ENCODE results near the gene PPP2R3C.

DNA sequence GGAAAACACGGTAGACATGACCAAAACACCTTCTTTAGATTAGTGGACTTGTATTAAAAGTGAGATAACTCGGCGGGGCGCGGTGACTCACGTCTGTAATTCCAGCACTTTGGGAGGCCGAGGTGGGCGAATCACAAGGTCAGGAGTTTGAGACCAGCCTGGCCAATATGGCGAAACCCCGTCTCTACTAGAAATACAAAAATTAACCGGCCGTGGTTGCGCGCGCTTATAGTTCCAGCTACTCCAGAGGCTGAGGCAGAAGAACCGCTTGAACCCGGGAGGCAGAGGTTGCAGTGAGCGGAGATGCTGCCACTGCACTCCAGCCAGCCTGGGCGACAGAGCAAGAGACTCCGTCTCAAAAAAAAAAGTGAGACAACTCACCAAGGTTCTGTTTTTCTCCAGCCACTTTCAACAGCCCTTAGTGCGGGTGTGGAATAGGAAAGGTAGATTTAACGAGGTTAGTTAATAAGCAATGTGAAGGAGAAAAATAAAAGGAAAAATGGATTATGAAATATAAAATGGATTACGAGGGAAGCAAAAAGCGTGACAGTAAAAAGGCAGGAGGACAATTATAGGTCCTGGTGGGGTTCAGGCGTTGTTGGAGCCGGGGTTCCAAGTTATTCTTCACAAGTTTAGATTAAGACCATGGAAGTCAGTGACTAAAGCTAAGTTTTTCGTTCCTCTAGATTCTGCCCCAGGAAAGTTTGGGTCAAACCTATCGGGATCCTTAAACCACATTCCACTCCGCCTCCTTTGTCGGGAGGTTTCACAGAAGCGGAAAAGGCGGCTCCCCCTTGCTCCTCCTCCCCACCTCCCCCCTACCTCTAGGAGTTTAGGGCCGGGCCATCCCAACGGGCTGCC is 534 bp downstream of the PPP2R3C start:
- TF ChIP-seq, protein P1, sequence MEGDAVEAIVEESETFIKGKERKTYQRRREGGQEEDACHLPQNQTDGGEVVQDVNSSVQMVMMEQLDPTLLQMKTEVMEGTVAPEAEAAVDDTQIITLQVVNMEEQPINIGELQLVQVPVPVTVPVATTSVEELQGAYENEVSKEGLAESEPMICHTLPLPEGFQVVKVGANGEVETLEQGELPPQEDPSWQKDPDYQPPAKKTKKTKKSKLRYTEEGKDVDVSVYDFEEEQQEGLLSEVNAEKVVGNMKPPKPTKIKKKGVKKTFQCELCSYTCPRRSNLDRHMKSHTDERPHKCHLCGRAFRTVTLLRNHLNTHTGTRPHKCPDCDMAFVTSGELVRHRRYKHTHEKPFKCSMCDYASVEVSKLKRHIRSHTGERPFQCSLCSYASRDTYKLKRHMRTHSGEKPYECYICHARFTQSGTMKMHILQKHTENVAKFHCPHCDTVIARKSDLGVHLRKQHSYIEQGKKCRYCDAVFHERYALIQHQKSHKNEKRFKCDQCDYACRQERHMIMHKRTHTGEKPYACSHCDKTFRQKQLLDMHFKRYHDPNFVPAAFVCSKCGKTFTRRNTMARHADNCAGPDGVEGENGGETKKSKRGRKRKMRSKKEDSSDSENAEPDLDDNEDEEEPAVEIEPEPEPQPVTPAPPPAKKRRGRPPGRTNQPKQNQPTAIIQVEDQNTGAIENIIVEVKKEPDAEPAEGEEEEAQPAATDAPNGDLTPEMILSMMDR (conservative IDR thresholded peaks at IDR 0.05; ENCODE audit: low read depth, low read length): no peak
- no peak for TF ChIP-seq POLR2A (IDR thresholded peaks at IDR 0.05; ENCODE audit: low read depth, low read length)
- no peak for TF ChIP-seq RCOR1 (IDR thresholded peaks at IDR 0.05; ENCODE audit: insufficient replicate concordance, low read length)
- TF ChIP-seq FOS (IDR thresholded peaks at IDR 0.05; ENCODE audit: low read depth, low read length): no peak
- no peak for TF ChIP-seq CEBPB (IDR thresholded peaks at IDR 0.05; ENCODE audit: low read depth, low read length)
- no peak for TF ChIP-seq RFX5 (IDR thresholded peaks at IDR 0.05; ENCODE audit: low read depth, low read length)
- TF ChIP-seq SMC3 (IDR thresholded peaks at IDR 0.05; ENCODE audit: low read depth, low read length): no peak
